Panc1 (cell line): ENCODE data around the gene CBX2. TPM values are rescaled to one million over a fixed set of nuclear protein-coding genes. Genes with fewer than 3 reads are reported as not detected.

Source experiments
- ATAC-seq: fragments of 200-7000 bp; cut with Tn5 transposase; 2 replicates; pipeline ENCODE4 v1.9.1; 2020; ENCODE audit warnings: mild to moderate bottlenecking, moderate library complexity
- BruUV-seq: library from RNA; stranded (reverse); fragments of 400-500 nt; replicated peaks from 2 replicates; lab custom pipeline; 2021; lab: Mats Ljungman, UMichigan
- CTCF ChIA-PET: fragments of 300-600 bp; sonication (Branson Sonifier 250); formaldehyde crosslinking; loops from one replicate; lab custom pipeline; 2022; ENCODE audit warnings: antibody characterized with exemption; lab: Charles Lee
- POLR2A ChIA-PET: fragments of 300-600 bp; sonication (Branson Sonifier 250); formaldehyde crosslinking; loops from one replicate; lab custom pipeline; 2022; ENCODE audit warnings: antibody characterized with exemption; lab: Charles Lee
- DNase-seq: peaks from one replicate; pipeline ENCODE4 v3.0.0-alpha.2; 2010; ENCODE audit warnings: low read depth, low spot score
- H3K27ac ChIP-seq: 2 replicates; pipeline ENCODE4 v1.5.1; 2011; ENCODE audit warnings: mild to moderate bottlenecking, low read length, inconsistent platforms
- H3K27me3 ChIP-seq: fragments of 200-500 bp; sonication (Bioruptor generic); 2 replicates; pipeline ENCODE4 v1.6.0; 2014; ENCODE audit warnings: low read length, inconsistent platforms; ENCODE audit not compliant: control insufficient read depth, insufficient read depth
- H3K36me3 ChIP-seq: fragments of 200-500 bp; sonication (Bioruptor generic); 2 replicates; pipeline ENCODE4 v1.5.1; 2014; ENCODE audit warnings: inconsistent platforms, mild to moderate bottlenecking, low read length, moderate library complexity; ENCODE audit not compliant: control insufficient read depth, insufficient read depth
- H3K4me1 ChIP-seq: 2 replicates; pipeline ENCODE4 v1.5.1; 2011; ENCODE audit warnings: inconsistent platforms, mild to moderate bottlenecking, low read length, moderate library complexity; ENCODE audit not compliant: control insufficient read depth, insufficient read depth
- H3K4me3 ChIP-seq, 2 experiments: 2 replicates each; pipeline ENCODE4 v1.5.1; 2011 to 2012; ENCODE audit warnings: low read depth in 2 of 2, low read length in 2 of 2, mild to moderate bottlenecking in 2 of 2, inconsistent platforms in 1 of 2, moderate library complexity in 1 of 2
- H3K9me3 ChIP-seq: fragments of 200-500 bp; sonication (Bioruptor generic); 2 replicates; pipeline ENCODE4 v1.5.1; 2014; ENCODE audit warnings: low read depth, mild to moderate bottlenecking, inconsistent platforms, low read length, moderate library complexity; ENCODE audit not compliant: control insufficient read depth, insufficient read depth
- POLR2AphosphoS5 ChIP-seq: IDR thresholded peaks from 2 replicates; pipeline ENCODE4 v1.6.1; 2012; ENCODE audit warnings: mild to moderate bottlenecking, low read depth, low read length, moderate library complexity
- SIN3A ChIP-seq: IDR thresholded peaks from 2 replicates; pipeline ENCODE4 v1.6.1; 2012; ENCODE audit warnings: low read depth, mild to moderate bottlenecking, low read length, moderate library complexity, borderline replicate concordance; ENCODE audit not compliant: insufficient read depth
- TCF7L2 ChIP-seq: IDR thresholded peaks from 2 replicates; pipeline ENCODE4 v1.6.1; 2011; ENCODE audit warnings: mild to moderate bottlenecking, low read depth, low read length, inconsistent platforms
- in situ Hi-C: cut with HindIII; loops from 2 replicates; pipeline ENCODE4 v1.10.0; 2016; ENCODE audit warnings: low sequenced_read_pairs, low pct_unique_long_range_greater_than_20kb
- intact Hi-C: fragments of 100-400 bp; cut with micrococcal nuclease; formaldehyde crosslinking; loops from one replicate; pipeline ENCODE4 v1.10.0; 2022; ENCODE audit not compliant: unreplicated experiment
- total RNA-seq: library from RNA; stranded (reverse); gene quantifications from one replicate; pipeline ENCODE4 v1.2.1, GENCODE V29; 2021; ENCODE audit not compliant: unreplicated experiment
- TF ChIP-seq, protein P1 (sequence below): fragments of 450-650 bp; IDR thresholded peaks from 2 replicates; pipeline ENCODE4 v1.5.1; 2017; ENCODE audit warnings: mild to moderate bottlenecking
- TF ChIP-seq, protein P2 (sequence below), 2 experiments: IDR thresholded peaks; 2 replicates each; pipeline ENCODE4 v1.6.1; 2011 to 2012; ENCODE audit warnings: low read depth in 2 of 2, control low read depth in 1 of 2, low read length in 1 of 2, mild to moderate bottlenecking in 1 of 2, moderate library complexity in 1 of 2; ENCODE audit not compliant: insufficient read depth in 1 of 2

Gene CBX2
- total RNA-seq, 1 experiment from 2014 or later, result 9.0 TPM

DNA sequence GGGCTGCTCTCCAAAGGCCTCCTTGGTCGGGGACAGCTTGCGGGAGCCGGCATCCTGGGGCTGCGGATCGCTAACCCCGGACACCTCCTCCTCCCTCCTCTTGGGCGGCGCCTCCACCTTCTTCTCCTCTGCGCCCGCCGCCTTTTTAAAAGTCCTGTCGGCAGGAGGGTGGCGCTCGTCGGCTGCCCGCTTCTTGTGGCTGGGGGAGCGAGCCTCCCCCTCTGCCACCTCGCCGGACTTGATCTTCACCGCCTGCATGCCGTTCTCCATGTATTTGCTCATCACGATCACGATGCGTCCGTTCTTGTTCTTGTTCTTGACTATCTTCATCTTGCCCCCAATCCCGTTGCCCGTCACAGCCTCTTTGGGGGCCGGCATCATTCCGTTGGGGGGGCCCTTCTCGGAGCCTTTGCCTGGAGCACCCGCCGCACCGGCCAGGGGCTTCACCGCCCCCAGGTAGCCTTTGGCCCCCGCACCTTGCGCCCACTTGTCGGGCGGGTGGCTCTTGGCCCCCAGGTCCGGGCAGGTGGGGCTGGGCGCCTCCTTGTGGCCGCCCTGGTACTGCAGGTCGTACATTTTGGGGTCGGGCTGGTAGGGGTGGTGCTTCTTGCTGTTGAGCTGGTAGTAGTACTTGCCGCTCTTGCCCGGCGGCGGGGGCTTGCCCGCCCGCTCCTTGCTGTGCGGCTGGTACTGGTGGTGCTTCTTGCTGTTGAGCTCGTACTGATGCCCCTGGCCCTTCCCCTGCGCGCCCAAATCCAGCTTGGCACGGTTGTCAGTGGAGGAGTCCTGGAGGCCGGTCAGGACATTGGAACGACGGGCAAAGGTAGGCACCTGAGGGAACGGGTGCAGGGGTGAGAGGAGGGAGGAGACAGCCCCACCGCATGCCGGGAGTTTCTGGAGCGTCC is 56.9 kb downstream of the CBX2 start:
- no TSS peak for BruUV-seq
- POLR2A ChIA-PET, result interaction anchor here (0.5 to 1.3 kb wide), 3 partner anchors 17 to 444 kb away, joined by 3 to 9 read pairs (median 8); no protein-coding TSS in a partner anchor
- CTCF ChIA-PET, result interaction anchor here (0.6 to 1.3 kb wide), 10 partner anchors 23 to 89 kb away, joined by 3 to 12 read pairs (median 4); partner anchors contain the start of gene CBX8
- Histone ChIP-seq H3K4me1 (peaks cover 57% of the 10 kb centered on the region), H3K36me3 (peaks cover 9% of the 10 kb centered on the region), H3K27me3 (no peaks in the 10 kb centered on the region), H3K9me3 (no peaks in the 10 kb centered on the region), H3K27ac (peak overlapping the region; percentile 44; the same call in 1 of the 2 replicates), H3K4me3 (no peak overlapping the region)
- no peak for ATAC-seq
- intact Hi-C loops, result loop anchor here (1.0 to 10.0 kb wide), 3 partner anchors 25 to 152 kb away; no protein-coding TSS in a partner anchor
- TF ChIP-seq, protein P1, sequence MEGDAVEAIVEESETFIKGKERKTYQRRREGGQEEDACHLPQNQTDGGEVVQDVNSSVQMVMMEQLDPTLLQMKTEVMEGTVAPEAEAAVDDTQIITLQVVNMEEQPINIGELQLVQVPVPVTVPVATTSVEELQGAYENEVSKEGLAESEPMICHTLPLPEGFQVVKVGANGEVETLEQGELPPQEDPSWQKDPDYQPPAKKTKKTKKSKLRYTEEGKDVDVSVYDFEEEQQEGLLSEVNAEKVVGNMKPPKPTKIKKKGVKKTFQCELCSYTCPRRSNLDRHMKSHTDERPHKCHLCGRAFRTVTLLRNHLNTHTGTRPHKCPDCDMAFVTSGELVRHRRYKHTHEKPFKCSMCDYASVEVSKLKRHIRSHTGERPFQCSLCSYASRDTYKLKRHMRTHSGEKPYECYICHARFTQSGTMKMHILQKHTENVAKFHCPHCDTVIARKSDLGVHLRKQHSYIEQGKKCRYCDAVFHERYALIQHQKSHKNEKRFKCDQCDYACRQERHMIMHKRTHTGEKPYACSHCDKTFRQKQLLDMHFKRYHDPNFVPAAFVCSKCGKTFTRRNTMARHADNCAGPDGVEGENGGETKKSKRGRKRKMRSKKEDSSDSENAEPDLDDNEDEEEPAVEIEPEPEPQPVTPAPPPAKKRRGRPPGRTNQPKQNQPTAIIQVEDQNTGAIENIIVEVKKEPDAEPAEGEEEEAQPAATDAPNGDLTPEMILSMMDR, result peak; percentile 99
- no peak for TF ChIP-seq SIN3A
- in situ Hi-C loops, result no loop called here
- no peak for DNase-seq

DNA sequence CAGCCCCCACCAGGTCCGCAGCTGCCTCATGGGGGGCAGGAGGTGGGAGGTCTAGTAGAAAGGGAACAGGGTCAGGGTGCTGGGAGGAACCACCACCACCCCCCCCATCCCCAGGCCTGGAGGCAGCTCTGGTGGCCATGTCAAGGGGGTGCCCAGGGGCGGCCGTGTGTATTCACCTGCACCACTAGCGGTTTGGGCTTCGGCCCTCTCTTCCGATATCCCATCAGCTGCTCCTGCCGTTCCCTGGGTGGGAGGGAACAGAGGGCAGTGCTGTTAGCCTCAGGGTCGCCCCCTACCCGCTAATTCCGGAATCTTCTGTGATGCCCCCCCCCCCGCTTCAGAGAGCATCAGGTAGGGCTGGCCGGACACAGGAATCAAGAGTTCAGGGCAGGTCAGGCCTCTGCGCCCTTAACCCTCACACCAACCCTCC is 57.5 kb downstream of the CBX2 start:
- ATAC-seq (no peak), DNase-seq (no peak)
- H3K4me3 ChIP-seq, result no peak overlapping the region
- intact Hi-C loops (loop anchor here (1.0 to 10.0 kb wide), 3 partner anchors 25 to 152 kb away; no protein-coding TSS in a partner anchor), in situ Hi-C loops (no loop called here)
- ChIA-PET CTCF (interaction anchor here (0.6 to 1.3 kb wide), 13 partner anchors 9 to 135 kb away, joined by 3 to 9 read pairs (median 4); partner anchors contain the start of gene CBX8), POLR2A (interaction anchor here (1.3 kb wide), 2 partner anchors 17 to 27 kb away, joined by 3 to 8 read pairs; no protein-coding TSS in a partner anchor)
- no TSS peak for BruUV-seq
- peaks cover 50% of the 10 kb centered on the region for H3K4me1 ChIP-seq
- H3K27ac ChIP-seq, result peak overlapping the region; percentile 75
- no peaks in the 10 kb centered on the region for H3K27me3 ChIP-seq
- H3K36me3 ChIP-seq, result peaks cover 9% of the 10 kb centered on the region
- H3K9me3 ChIP-seq, result no peaks in the 10 kb centered on the region
- TF ChIP-seq, protein P2, sequence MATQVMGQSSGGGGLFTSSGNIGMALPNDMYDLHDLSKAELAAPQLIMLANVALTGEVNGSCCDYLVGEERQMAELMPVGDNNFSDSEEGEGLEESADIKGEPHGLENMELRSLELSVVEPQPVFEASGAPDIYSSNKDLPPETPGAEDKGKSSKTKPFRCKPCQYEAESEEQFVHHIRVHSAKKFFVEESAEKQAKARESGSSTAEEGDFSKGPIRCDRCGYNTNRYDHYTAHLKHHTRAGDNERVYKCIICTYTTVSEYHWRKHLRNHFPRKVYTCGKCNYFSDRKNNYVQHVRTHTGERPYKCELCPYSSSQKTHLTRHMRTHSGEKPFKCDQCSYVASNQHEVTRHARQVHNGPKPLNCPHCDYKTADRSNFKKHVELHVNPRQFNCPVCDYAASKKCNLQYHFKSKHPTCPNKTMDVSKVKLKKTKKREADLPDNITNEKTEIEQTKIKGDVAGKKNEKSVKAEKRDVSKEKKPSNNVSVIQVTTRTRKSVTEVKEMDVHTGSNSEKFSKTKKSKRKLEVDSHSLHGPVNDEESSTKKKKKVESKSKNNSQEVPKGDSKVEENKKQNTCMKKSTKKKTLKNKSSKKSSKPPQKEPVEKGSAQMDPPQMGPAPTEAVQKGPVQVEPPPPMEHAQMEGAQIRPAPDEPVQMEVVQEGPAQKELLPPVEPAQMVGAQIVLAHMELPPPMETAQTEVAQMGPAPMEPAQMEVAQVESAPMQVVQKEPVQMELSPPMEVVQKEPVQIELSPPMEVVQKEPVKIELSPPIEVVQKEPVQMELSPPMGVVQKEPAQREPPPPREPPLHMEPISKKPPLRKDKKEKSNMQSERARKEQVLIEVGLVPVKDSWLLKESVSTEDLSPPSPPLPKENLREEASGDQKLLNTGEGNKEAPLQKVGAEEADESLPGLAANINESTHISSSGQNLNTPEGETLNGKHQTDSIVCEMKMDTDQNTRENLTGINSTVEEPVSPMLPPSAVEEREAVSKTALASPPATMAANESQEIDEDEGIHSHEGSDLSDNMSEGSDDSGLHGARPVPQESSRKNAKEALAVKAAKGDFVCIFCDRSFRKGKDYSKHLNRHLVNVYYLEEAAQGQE (IDR thresholded peaks at IDR 0.05; ENCODE audit: insufficient read depth in 1 of 2, low read depth in 2 of 2, low read length in 1 of 2), result no peak
- TF ChIP-seq TCF7L2 (no peak), POLR2AphosphoS5 (no peak), SIN3A (no peak)
- TF ChIP-seq, protein P1, result no peak
